Esophagus muscularis mucosa (tissue), 4 donors: Measurements from ENCODE around the gene GRIK3. TPM values are rescaled to one million over a fixed set of nuclear protein-coding genes. Genes with fewer than 3 reads are reported as not detected.

Experiments
- DNase-seq: peaks from one replicate; pipeline ENCODE4 v3.0.0-alpha.2; 2017; ENCODE audit errors: extremely low spot score
- H3K27ac ChIP-seq, 4 donors: fragments of 200-600 bp; sonication (generic); replicated peaks in 1 of 4; 1 replicate in 3 of 4; 2 replicates in 1 of 4; pipeline ENCODE4 v1.5.1; 2016 to 2019; ENCODE audit warnings: mild to moderate bottlenecking in 1 of 4
- H3K27me3 ChIP-seq, 4 donors: fragments of 200-600 bp; sonication (generic); one replicate each; pipeline versions ENCODE4 v1.5.1 to v1.6.0; 2016 to 2019
- H3K36me3 ChIP-seq, 4 donors: fragments of 200-600 bp; sonication (generic); one replicate each; pipeline ENCODE4 v1.5.1; 2016 to 2019
- H3K4me1 ChIP-seq, 4 donors: fragments of 200-600 bp; sonication (generic); one replicate each; pipeline ENCODE4 v1.5.1; 2016 to 2019
- H3K4me3 ChIP-seq, 4 donors: fragments of 200-600 bp; sonication (generic); 1 replicate in 2 of 4; 2 replicates in 2 of 4; pipeline ENCODE4 v1.5.1; 2016 to 2019; ENCODE audit warnings: mild to moderate bottlenecking in 4 of 4, moderate library complexity in 1 of 4
- H3K9me3 ChIP-seq, 4 donors: fragments of 200-600 bp; sonication (generic); 1 replicate in 3 of 4; 2 replicates in 1 of 4; pipeline ENCODE4 v1.5.1; 2016 to 2019
- EP300 ChIP-seq: sonication (generic); formaldehyde crosslinking; IDR thresholded peaks from one replicate; pipeline ENCODE4 v1.6.1; 2017; ENCODE audit warnings: antibody characterized with exemption
- POLR2A ChIP-seq: fragments of 450-650 bp; IDR thresholded peaks from one replicate; pipeline ENCODE4 v1.6.1; 2017; ENCODE audit warnings: antibody characterized with exemption, moderate library complexity, mild to moderate bottlenecking, low read depth
- POLR2AphosphoS5 ChIP-seq, 2 donors: sonication (generic); formaldehyde crosslinking; IDR thresholded peaks; one replicate each; pipeline ENCODE4 v1.6.1; 2017; ENCODE audit warnings: antibody characterized with exemption in 2 of 2
- WGBS: methylation state at CpG from one replicate; pipeline ENCODE4 v1.1.5; 2018; 5-methylcytosine and 5-hydroxymethylcytosine counted together
- intact Hi-C: fragments of 100-400 bp; cut with DNase I; formaldehyde crosslinking; loops from one replicate; pipeline ENCODE4 v1.15.1; 2023
- total RNA-seq, 4 donors: library from RNA; depleted of rRNA; stranded (reverse); fragments of >200 nt; gene quantifications; one replicate each; pipeline versions ENCODE4 v1.1.0 to v1.2.1, GENCODE V29; 2016
- TF ChIP-seq, protein P1 (sequence below), 3 experiments: fragments of 200-600 bp in 2 of 3; fragments of 450-650 bp in 1 of 3; sonication (generic) in 2 of 3; IDR thresholded peaks; one replicate each; pipeline ENCODE4 v1.5.1; 2017 to 2019; ENCODE audit warnings: antibody characterized with exemption in 3 of 3, mild to moderate bottlenecking in 2 of 3, moderate library complexity in 1 of 3

Gene GRIK3
- total RNA-seq, 4 donors from 2014 or later: 5.3 to 7.9 (median 6.6) TPM

DNA sequence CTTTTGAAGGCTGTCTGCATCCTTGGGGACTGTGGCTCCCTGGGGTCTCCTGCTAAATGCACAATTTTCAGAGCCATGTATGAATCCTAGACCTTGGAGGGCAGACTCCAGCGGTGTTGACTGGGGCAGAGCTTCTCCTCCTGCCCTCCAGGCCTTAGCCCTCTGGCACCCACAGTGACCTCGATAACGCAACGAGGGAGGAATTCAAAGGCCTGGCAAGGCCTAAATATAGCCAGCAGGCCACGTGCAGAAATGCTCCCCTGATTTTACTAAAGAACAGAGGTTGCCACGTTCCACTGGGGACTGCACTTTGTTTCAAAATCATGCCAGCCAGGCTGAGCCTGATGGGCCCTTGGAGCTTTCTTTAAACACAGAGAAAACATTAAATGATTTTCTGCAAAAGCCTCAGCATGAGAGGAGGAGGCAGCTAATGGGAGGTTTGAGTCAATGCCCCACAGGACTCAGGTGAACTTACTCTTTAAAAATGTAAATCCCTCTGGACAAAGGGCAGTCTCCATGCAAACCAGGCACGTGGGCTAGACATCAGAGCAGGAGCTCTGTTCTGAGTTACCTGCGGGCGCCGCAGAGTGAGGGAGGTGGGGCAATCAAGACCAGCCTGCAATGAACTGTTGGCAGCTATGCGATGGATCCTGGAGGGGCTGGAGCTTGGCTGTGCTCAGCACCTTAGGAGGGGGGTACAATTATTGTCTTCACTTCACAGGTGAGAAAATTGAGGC, 28.0 kb downstream of the GRIK3 start:
- Histone ChIP-seq H3K27me3 (peaks cover 0 to 13% (median 0%) of the 10 kb centered on the region in 4 donors), H3K4me3 (no peak overlapping the region), H3K27ac (no peak overlapping the region), H3K4me1 (peaks cover 0 to 6% (median 0%) of the 10 kb centered on the region in 4 donors), H3K36me3 (no peaks in the 10 kb centered on the region), H3K9me3 (no peaks in the 10 kb centered on the region)
- DNase-seq: no peak
- intact Hi-C loops: no loop called here
- 67% methylated on average over 9 of the region's 11 CpGs for WGBS
- no peak for TF ChIP-seq POLR2AphosphoS5 (IDR thresholded peaks at IDR 0.05)
- no peak for TF ChIP-seq EP300
- TF ChIP-seq, protein P1, sequence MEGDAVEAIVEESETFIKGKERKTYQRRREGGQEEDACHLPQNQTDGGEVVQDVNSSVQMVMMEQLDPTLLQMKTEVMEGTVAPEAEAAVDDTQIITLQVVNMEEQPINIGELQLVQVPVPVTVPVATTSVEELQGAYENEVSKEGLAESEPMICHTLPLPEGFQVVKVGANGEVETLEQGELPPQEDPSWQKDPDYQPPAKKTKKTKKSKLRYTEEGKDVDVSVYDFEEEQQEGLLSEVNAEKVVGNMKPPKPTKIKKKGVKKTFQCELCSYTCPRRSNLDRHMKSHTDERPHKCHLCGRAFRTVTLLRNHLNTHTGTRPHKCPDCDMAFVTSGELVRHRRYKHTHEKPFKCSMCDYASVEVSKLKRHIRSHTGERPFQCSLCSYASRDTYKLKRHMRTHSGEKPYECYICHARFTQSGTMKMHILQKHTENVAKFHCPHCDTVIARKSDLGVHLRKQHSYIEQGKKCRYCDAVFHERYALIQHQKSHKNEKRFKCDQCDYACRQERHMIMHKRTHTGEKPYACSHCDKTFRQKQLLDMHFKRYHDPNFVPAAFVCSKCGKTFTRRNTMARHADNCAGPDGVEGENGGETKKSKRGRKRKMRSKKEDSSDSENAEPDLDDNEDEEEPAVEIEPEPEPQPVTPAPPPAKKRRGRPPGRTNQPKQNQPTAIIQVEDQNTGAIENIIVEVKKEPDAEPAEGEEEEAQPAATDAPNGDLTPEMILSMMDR (IDR thresholded peaks at IDR 0.05): no peak
- no peak for TF ChIP-seq POLR2A

DNA sequence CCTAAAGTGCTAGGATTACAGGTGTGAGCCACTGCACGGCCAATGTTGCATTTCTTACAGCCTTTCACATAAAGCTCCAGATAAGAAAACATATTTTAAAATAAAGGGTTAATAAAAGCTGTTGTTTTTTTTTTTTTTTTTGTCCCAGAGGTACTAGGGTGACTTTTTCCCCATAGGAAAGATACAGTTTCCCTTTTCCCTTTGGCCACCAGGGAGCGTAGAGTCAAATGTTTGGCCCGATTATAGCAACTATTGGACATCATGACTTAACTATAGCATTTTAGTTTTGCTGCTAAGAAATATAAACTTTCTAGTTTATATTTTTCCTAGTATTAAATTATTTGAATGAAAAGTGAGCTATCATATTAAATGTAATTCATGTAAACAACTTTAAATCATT, 31.4 kb downstream of the GRIK3 start:
- peaks cover 0 to 6% (median 0%) of the 10 kb centered on the region in 4 donors for H3K4me1 ChIP-seq
- no peak overlapping the region for H3K27ac ChIP-seq
- WGBS: 89% methylated on average over 3 of the region's 3 CpGs
- no peak overlapping the region for H3K4me3 ChIP-seq
- DNase-seq: no peak
- peaks cover 0 to 23% (median 0%) of the 10 kb centered on the region in 4 donors for H3K27me3 ChIP-seq
- intact Hi-C loops: no loop called here
- TF ChIP-seq POLR2AphosphoS5 (IDR thresholded peaks at IDR 0.05) (no peak), EP300 (no peak), POLR2A (no peak)
- TF ChIP-seq, protein P1 (IDR thresholded peaks at IDR 0.05): no peak
- H3K36me3 ChIP-seq: no peaks in the 10 kb centered on the region
- no peaks in the 10 kb centered on the region for H3K9me3 ChIP-seq

DNA sequence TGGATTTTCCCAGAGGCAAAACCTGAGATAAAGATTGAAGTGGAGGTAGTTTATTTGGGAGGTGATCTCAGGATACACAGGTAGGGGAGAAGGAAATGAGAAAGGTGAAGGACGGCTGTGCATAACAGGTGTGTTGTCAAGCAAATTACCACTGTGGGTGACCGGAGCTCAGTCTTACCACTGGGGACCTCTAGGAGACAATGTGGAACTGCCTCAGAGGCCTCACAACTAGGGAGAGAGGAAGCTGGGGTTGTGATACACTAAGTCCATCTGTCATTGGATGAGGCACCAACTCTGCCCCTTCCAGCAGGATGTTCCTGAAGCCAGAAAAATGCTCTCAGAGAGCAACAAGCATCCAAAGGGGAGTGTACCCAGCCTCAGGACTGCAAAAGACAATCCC, 32.6 kb downstream of the GRIK3 start:
- whole genome bisulfite sequencing: 42% methylated on average over 2 of the region's 2 CpGs
- no peaks in the 10 kb centered on the region for H3K36me3 ChIP-seq
- intact Hi-C loops: no loop called here
- TF ChIP-seq POLR2A (no peak), POLR2AphosphoS5 (IDR thresholded peaks at IDR 0.05) (no peak), EP300 (no peak)
- TF ChIP-seq, protein P1 (IDR thresholded peaks at IDR 0.05): no peak
- no peak overlapping the region for H3K27ac ChIP-seq
- peaks cover 0 to 6% (median 0%) of the 10 kb centered on the region in 4 donors for H3K4me1 ChIP-seq
- no peaks in the 10 kb centered on the region for H3K9me3 ChIP-seq
- no peak overlapping the region for H3K4me3 ChIP-seq
- H3K27me3 ChIP-seq: peaks cover 0 to 29% (median 0%) of the 10 kb centered on the region in 4 donors
- no peak for DNase-seq

GRCh38 chr1:36996106-36996505, 38.2 kb downstream of the GRIK3 start:
- intact Hi-C loops: no loop called here
- TF ChIP-seq, protein P1 (IDR thresholded peaks at IDR 0.05): no peak
- no peak for TF ChIP-seq POLR2A
- TF ChIP-seq EP300: no peak
- no peak for TF ChIP-seq POLR2AphosphoS5 (IDR thresholded peaks at IDR 0.05)
- Histone ChIP-seq H3K4me3 (no peak overlapping the region), H3K27ac (no peak overlapping the region), H3K27me3 (peaks cover 0 to 69% (median 0%) of the 10 kb centered on the region in 4 donors), H3K9me3 (no peaks in the 10 kb centered on the region), H3K36me3 (no peaks in the 10 kb centered on the region), H3K4me1 (peaks cover 0 to 7% (median 4%) of the 10 kb centered on the region in 4 donors)
- no peak for DNase-seq
- WGBS: 79% methylated on average over 7 of the region's 7 CpGs

DNA sequence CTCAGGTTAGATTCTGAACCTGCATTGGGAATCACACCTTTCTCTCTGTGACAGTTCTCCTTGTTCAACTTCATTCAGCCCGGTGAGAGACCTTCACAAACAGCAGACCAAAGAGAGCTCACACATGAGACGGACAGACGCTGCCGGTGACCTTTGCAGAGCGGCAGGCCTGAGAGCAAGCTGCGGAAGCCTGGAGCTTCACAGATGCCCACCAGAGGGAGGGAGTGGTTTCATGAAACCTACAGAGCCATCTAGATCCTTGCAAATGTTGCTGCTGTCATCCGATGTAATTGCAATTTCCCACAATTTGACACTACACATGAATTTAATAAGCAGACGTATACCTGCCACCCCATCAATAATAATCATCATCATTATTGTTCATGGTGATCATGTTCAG, 39.4 kb downstream of the GRIK3 start:
- DNase-seq: no peak
- Histone ChIP-seq H3K27ac (no peak overlapping the region), H3K9me3 (no peaks in the 10 kb centered on the region), H3K27me3 (peaks cover 0 to 69% (median 0%) of the 10 kb centered on the region in 4 donors), H3K4me3 (no peak overlapping the region), H3K36me3 (no peaks in the 10 kb centered on the region), H3K4me1 (peaks cover 0 to 20% (median 16%) of the 10 kb centered on the region in 4 donors)
- intact Hi-C loops: no loop called here
- TF ChIP-seq EP300: no peak
- TF ChIP-seq POLR2AphosphoS5 (IDR thresholded peaks at IDR 0.05): no peak
- TF ChIP-seq, protein P1 (IDR thresholded peaks at IDR 0.05): no peak
- TF ChIP-seq POLR2A: no peak
- WGBS: 47% methylated on average over 8 of the region's 8 CpGs
